HFF-Myc (cell line): ENCODE data around the gene BRD3.

Experiments used
- DNase-seq: peaks from one replicate; pipeline ENCODE4 v3.0.0-alpha.2; 2011; ENCODE audit warnings: low read depth; ENCODE audit errors: extremely low read depth
- H3K4me3 ChIP-seq: replicated peaks from 2 replicates; pipeline ENCODE4 v1.5.1; 2011; ENCODE audit warnings: low read depth, mild to moderate bottlenecking, control low read depth, low read length
- TF ChIP-seq, protein P1 (sequence below): IDR thresholded peaks from 2 replicates; pipeline ENCODE4 v1.5.1; 2012; ENCODE audit warnings: mild to moderate bottlenecking, low read depth, low read length, control low read depth; ENCODE audit errors: missing control alignments

Gene BRD3

DNA sequence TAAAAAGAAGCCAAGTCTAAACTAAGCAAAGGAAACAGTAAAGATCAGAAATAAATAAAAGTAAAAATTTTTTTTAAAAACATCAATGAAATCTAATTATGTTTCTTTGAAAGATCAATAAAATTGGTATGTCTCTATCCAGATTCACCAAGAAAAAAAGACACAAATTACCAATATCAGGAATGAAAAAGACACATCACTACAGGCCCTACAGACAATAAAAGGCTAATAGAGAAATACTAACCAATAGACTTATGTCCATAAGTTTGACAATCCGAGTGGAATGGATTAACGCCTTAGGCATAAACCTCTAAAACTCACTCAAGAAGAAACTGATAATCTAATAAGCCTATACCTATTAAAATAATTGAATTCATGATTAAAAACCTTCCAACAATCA is 30.2 kb downstream of the BRD3 start:
- no peak for DNase-seq
- TF ChIP-seq, protein P1, sequence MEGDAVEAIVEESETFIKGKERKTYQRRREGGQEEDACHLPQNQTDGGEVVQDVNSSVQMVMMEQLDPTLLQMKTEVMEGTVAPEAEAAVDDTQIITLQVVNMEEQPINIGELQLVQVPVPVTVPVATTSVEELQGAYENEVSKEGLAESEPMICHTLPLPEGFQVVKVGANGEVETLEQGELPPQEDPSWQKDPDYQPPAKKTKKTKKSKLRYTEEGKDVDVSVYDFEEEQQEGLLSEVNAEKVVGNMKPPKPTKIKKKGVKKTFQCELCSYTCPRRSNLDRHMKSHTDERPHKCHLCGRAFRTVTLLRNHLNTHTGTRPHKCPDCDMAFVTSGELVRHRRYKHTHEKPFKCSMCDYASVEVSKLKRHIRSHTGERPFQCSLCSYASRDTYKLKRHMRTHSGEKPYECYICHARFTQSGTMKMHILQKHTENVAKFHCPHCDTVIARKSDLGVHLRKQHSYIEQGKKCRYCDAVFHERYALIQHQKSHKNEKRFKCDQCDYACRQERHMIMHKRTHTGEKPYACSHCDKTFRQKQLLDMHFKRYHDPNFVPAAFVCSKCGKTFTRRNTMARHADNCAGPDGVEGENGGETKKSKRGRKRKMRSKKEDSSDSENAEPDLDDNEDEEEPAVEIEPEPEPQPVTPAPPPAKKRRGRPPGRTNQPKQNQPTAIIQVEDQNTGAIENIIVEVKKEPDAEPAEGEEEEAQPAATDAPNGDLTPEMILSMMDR, result no peak
- H3K4me3 ChIP-seq, result no peak overlapping the region

DNA sequence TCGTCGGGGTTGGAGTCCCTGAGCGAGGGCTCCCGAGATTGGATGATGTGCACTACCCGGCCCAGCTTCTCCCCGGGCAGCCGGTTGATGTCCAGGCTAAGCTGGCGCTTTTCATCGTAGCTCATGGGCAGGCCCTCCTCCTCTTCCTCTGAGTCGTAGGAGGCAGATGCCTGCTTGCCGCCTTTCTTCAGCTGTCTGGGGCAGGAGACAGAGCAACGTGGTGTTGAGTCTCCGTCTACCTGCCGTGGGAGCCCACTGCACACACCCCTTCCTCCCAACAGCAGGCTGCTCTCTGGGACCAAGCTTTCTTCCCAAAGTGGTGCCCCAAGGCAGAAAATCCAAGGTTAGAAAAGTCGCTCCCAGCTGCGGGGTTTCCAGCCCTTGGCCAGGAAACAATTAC is 31.7 kb downstream of the BRD3 start:
- TF ChIP-seq, protein P1, result no peak
- DNase-seq, result no peak
- H3K4me3 ChIP-seq, result no peak overlapping the region

DNA sequence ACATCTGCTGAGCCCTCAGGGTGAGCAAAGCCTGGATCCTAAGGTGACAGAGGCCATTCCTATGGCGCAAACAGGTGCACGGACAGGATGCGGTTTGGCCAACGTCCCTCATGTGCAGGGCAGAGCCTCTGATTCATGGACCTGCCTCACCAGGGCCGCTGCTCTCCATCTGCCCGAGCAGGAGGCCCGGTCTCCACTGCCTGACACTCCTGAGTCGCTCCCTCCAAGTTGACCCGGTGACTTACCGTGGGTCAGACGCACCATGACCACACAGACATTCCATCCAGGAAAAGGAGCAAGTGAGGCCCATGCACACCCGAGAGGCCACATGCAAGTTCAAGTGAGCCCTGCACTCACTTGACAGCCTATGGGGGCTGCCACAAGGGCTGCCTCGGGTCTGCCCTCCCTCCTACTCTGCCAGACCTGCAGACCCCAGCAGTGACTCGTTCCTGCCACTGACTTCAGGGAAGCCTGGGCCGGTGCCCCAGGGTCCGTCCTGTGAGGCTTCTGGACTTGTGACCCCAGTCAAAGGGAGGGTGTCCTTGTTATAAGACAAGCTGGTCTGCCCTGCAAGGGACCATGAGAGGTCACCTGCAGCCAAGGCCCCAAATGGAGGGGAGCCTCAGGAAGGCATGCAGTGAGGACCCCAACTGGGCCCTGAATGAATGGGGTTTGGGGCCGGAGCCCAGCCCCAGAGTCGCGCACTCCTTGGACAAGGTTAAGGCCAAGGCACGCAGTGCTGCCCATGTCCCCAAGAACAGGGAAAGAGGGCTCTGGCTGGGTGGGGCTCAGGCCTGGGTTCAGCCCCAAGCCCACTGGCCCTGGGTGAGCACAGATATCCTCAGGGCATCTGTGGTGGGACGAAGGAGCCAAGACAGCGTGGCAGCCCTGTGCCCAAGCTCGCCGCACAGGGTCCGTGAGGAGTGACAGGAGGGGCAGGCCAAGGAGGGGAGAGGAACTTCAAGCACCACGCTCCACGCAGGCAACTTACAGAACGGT is 32.5 kb downstream of the BRD3 start:
- TF ChIP-seq, protein P1, result no peak
- H3K4me3 ChIP-seq, result no peak overlapping the region
- no peak for DNase-seq

DNA sequence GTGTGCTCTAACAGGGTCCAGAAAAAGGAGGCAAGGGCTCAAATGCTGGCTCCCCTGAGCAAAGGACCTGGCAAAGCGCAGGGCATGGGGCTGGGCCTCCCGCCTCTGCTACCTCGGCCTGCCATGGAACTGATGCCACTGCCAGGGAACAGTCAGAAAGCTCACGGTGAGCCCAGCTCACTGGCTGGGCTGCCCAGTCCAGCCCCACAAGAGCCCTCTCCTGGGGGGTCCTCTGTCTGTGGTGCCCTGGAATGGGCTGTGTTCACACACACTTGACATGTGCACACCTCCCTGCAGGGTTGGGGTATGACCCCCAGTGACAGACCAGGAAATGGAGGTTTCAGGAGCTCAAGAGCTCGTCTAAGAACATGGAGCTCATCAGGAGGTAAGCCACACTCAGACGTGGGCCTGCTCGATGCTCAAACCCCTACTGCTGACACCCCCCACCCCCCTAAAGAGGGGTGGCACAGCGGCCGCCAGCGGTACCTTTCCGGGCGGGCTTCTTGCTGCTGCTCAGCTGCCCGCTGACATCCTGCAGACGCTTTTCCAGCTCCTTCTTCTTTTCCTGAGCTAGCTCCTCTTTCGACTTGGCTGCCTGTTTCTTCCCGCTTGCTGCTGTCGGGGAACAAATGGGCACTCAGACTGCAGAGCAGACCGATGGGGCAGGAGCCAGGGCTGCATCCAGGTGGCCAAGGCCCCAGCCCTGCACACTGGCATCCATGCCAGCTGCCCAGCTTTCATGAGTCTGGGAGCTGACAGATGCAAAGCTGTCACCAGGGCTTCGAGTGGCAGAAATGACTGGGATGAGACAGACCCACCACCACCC is 33.4 kb downstream of the BRD3 start:
- no peak overlapping the region for H3K4me3 ChIP-seq
- no peak for DNase-seq
- TF ChIP-seq, protein P1, result no peak

DNA sequence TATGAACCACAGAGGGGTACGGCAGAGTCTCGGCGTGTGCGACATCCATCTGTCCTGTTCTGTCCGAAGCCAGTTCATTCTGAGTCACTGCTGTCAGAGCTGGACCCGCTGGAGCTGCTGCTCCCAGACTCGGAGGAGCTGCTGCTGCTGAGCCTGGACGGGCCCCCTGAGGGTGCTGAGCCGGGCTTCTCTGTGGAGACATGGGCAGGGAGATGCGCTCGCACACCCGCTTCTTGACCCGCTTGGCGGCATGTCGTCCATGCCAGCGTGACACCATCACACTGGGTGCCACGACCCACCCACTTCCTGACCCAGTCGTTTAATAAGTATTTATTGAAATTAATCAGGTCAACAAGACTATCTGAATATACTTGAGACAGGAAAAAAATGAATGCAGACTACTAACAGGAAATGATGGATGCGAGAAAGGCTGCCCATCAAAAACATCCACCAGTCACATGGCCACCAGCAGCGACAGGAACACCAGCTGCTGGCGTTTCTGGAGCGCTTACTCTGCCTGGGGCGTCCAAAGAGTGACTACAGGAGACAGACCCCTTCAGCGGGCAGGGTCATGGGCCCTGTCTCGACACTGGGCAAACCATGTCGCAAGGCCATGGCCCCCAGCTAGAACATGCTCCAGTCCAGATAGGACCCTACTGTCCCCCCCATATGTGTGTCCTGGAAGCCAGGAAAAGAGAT is 34.2 kb downstream of the BRD3 start:
- H3K4me3 ChIP-seq, result no peak overlapping the region
- TF ChIP-seq, protein P1, result no peak
- DNase-seq, result no peak

DNA sequence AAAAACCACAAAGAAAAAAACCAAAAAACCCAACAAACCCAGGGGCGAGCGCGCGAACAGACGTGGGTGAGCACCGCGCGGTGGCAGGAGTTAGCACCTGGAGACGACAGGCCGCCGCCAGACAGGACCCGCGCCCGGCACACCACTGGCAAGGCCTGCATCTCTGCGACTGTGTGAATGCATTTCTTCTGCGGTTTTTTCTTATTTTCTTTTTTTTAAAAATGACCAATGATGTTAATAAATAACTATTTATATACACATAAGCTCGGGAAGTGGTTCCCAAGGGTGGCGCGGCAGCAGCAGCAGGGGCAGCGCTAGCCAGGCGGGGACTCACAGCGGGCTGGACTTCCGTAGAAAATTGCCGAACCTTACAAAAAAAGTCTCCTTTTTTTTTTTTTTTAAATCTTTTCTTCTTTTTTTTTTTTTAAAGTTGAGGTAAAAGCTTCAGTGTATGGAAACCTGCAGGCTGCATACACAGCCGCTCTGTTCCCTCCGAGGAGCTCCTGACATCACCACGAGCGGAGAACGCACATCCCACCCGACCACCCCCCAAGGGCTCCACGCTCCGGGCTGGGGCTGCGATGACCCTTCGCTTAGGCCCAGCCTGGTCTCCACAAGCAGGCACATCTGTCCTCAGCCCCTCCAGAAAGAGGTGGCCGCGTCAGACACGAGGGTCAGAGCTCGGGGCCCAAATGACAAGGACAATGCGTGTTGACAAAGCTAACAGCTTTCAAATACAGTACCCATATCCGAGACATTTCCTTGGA is 35.2 kb downstream of the BRD3 start:
- no peak for DNase-seq
- TF ChIP-seq, protein P1, result no peak
- no peak overlapping the region for H3K4me3 ChIP-seq
